Tibial nerve (tissue), 4 donors: ENCODE measurements around the gene ACER2. TPM values are rescaled to one million over a fixed set of nuclear protein-coding genes. Genes with fewer than 3 reads are reported as not detected.

Experiments
- total RNA-seq, 4 donors: library from RNA; depleted of rRNA; stranded (reverse); fragments of >200 nt; gene quantifications; one replicate each; pipeline ENCODE4 v1.1.0, GENCODE V29; 2016

The ACER2 gene
- total RNA-seq, 4 donors from 2014 or later: 3.8 to 11.7 (median 8.9) TPM

Other genes starting within 250 kb of the ACER2 start
- 100 to 1,000 TPM in 1 of 4 donors, 10 to 100 TPM in 3; 60.4 to 102 (median 72.5) TPM for gene DENND4C, start 178.3 kb upstream of the ACER2 start, total RNA-seq
- gene RPS6, start 28.8 kb upstream of the ACER2 start, total RNA-seq: 1,000 to 10,000 TPM in 3 of 4 donors, 100 to 1,000 TPM in 1; 864 to 1,599 (median 1,240) TPM